Psoas muscle (tissue), 8 donors: ENCODE measurements around the gene WWOX. TPM values are rescaled to one million over a fixed set of nuclear protein-coding genes. Genes with fewer than 3 reads are reported as not detected.

ENCODE experiments used
- ATAC-seq, 4 donors: fragments of 200-7000 bp; cut with Tn5 transposase; one replicate each; pipeline ENCODE4 v1.9.1; 2020; ENCODE audit warnings: moderate library complexity in 3 of 4, mild to moderate bottlenecking in 2 of 4
- DNase-seq, 2 donors: peaks; one replicate each; pipeline ENCODE4 v3.0.0-alpha.2; 2020
- H3K27ac ChIP-seq: fragments of 200-600 bp; one replicate; pipeline ENCODE4 v1.8.0; 2022
- H3K27me3 ChIP-seq, 3 donors: fragments of 200-600 bp in 1 of 3; one replicate each; pipeline versions ENCODE4 v1.6.1 to v1.8.0; 2013 to 2022; ENCODE audit warnings: low read length in 2 of 3, mild to moderate bottlenecking in 2 of 3, moderate library complexity in 1 of 3; ENCODE audit not compliant: insufficient read depth in 3 of 3
- H3K36me3 ChIP-seq, 2 donors: fragments of 200-600 bp in 1 of 2; one replicate each; pipeline versions ENCODE4 v1.6.1 to v1.8.0; 2013 to 2022; ENCODE audit warnings: low read depth in 1 of 2, mild to moderate bottlenecking in 1 of 2, moderate library complexity in 1 of 2; ENCODE audit not compliant: insufficient read depth in 1 of 2
- H3K4me1 ChIP-seq: fragments of 200-600 bp; one replicate; pipeline ENCODE4 v1.8.0; 2022
- H3K4me3 ChIP-seq: fragments of 200-600 bp; one replicate; pipeline ENCODE4 v1.8.0; 2022; ENCODE audit warnings: mild to moderate bottlenecking
- H3K9me3 ChIP-seq: fragments of 200-600 bp; one replicate; pipeline ENCODE4 v1.8.0; 2022
- WGBS, 3 donors: extraction: QIAGEN DNeasy Blood & Tissue Kit; methylation state at CpG; one replicate each; pipeline versions ENCODE4 v1.1.6 to v1.1.7; 2013; 5-methylcytosine and 5-hydroxymethylcytosine counted together
- intact Hi-C, 2 donors: fragments of 100-400 bp; cut with DNase I; formaldehyde crosslinking; loops; one replicate each; pipeline versions ENCODE4 v1.11.0 to v1.14.2; 2022
- polyA plus RNA-seq, 3 donors: library from polyadenylated mRNA; stranded (reverse); fragments of 200-250 nt; gene quantifications; one replicate each; pipeline ENCODE4 v1.2.3, GENCODE V29; 2013
- total RNA-seq, 4 donors: library from RNA; stranded (reverse); fragmentation: NEBNext Ultra II Directional in 2 of 4; extraction: Animal tissue kit (Norgen Biotek cat#: 25700) in 2 of 4; gene quantifications; one replicate each; pipeline versions ENCODE4 v1.2.1 to v1.2.4, GENCODE V29; 2021 to 2023
- TF ChIP-seq, protein P1 (sequence below): fragments of 200-600 bp; IDR thresholded peaks from one replicate; pipeline ENCODE4 v1.8.0; 2022; ENCODE audit warnings: antibody characterized with exemption
- donor health status: healthy with polysubstance abuse.
- donor health status: DM: no; HTN: no; CAD: no; lungs with moderate emphysema.
- donor health status: Bipolar disorder and iron deficiency.
- donor health status: healthy.
- donor health status: DM: yes; HTN: yes; CAD: no.
- donor health status: DM: no; HTN: no; CAD: no.
- donor health status: DM: no; HTN: no; CAD: no.
- donor health status: DM: yes; HTN: yes; CAD: no.

The WWOX gene
- total and polyA plus RNA-seq, 7 donors = 3.1 to 6.6 (median 5.0) TPM

DNA sequence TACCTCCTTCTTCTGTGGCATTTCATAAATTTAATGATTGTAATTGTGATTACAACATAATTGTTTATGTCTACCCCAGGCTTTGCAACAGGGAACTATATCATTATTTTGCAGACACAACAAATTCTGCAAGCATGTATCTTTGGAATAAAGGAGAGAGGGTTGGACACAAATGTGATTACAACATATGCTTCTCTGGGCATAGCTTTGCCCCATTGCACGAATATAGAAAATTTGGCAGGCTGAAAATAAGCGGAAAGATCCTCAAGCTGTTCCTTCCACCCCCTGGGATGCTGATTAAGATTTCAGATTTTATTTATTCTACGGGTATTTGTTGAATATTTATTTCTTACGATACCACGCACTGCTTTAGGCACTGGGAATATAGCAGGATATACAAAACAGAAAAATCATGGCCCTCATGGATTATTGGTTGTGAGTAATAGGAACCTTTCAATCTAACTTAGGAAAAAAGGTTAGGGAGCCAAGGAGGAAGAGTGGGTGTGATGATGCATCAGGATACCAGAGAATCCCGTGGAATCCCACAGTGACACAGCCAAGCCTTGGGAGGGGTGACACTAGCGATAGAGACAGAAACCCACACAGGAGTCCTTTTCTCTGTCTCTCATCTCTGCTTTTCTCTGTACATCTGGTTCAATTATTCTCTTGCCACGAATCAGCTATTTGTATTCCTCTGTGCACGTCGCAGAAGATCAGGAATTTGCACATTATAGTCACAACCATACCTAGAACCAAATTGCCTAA is 980.4 kb downstream of the WWOX start:
- no peaks in the 10 kb centered on the region for H3K9me3 ChIP-seq
- no peaks in the 10 kb centered on the region for H3K4me1 ChIP-seq
- intact Hi-C loops = no loop called here
- ATAC-seq = no peak
- no peaks in the 10 kb centered on the region for H3K36me3 ChIP-seq
- DNase-seq = no peak
- H3K27me3 ChIP-seq = no peaks in the 10 kb centered on the region
- TF ChIP-seq, protein P1, sequence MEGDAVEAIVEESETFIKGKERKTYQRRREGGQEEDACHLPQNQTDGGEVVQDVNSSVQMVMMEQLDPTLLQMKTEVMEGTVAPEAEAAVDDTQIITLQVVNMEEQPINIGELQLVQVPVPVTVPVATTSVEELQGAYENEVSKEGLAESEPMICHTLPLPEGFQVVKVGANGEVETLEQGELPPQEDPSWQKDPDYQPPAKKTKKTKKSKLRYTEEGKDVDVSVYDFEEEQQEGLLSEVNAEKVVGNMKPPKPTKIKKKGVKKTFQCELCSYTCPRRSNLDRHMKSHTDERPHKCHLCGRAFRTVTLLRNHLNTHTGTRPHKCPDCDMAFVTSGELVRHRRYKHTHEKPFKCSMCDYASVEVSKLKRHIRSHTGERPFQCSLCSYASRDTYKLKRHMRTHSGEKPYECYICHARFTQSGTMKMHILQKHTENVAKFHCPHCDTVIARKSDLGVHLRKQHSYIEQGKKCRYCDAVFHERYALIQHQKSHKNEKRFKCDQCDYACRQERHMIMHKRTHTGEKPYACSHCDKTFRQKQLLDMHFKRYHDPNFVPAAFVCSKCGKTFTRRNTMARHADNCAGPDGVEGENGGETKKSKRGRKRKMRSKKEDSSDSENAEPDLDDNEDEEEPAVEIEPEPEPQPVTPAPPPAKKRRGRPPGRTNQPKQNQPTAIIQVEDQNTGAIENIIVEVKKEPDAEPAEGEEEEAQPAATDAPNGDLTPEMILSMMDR = no peak
- no peak overlapping the region for H3K27ac ChIP-seq
- H3K4me3 ChIP-seq = no peak overlapping the region
- 59 to 68% (median 60%) methylated on average over 10 of the region's 10 CpGs for WGBS, 3 donors

DNA sequence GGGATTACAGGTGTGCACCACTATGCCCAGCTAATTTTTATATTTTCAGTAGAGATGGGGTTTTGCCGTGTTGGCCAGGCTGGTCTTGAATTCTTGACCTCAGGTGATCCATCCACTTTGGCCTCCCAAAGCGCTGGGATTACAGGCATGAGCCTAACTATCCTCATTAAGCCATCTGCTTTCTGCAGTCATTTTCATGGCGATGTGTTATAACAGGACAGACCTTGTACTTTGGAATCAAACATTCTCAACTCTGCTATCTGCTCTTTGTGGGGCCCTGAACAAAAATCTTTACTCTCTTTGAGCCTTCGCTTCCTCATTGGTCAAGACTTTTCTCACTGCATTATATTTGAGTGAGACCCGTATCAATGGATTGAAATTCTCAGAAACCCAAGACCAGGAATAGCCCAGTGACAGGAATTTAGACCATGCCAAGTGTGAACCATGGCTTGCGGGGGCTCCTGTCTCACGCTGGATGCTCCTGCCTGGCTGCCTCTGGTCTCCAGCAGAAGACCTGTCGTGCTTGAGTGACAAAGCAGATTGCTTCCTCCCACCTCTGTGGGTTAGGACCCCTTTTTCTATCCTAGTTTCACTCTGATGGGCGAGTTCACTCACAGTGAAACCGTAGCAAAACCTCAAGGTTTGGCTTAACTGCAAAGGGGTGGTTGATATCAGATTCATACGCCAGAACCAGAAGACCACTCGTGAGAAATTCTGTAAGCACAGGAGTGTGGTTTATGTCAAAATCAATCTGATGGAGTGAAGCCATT is 982.0 kb downstream of the WWOX start:
- DNase-seq = no peak
- WGBS, 3 donors = 92 to 93% (median 92%) methylated on average over 12 of the region's 12 CpGs
- Histone ChIP-seq H3K27me3 (no peaks in the 10 kb centered on the region), H3K27ac (no peak overlapping the region), H3K9me3 (no peaks in the 10 kb centered on the region), H3K4me1 (no peaks in the 10 kb centered on the region), H3K36me3 (no peaks in the 10 kb centered on the region), H3K4me3 (no peak overlapping the region)
- intact Hi-C loops = no loop called here
- ATAC-seq = no peak
- TF ChIP-seq, protein P1 = no peak

DNA sequence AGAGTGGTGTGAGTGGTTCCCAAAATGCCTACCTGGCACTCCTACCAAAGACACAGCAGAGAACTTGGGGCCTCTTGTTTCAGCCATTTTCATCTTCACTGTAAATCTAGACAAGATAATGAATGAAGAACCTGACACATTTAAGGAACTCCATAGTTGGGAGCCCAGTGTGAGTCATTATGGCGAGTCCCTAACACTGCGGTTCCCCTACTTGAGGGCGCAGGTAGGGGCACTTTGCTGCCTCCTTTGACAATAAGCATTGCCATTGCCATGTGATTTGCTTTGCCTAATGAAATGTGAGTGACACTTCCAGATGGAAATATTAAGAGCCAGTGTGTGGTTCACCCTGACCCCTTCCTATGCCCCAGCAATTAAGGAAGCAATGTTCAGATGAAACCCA is 983.5 kb downstream of the WWOX start:
- intact Hi-C loops = no loop called here
- H3K4me1 ChIP-seq = no peaks in the 10 kb centered on the region
- no peaks in the 10 kb centered on the region for H3K9me3 ChIP-seq
- TF ChIP-seq, protein P1 = no peak
- DNase-seq (no peak), ATAC-seq (no peak)
- H3K36me3 ChIP-seq = no peaks in the 10 kb centered on the region
- WGBS, 3 donors = 98 to 100% (median 98%) methylated on average over 3 of the region's 3 CpGs
- no peak overlapping the region for H3K27ac ChIP-seq
- H3K4me3 ChIP-seq = no peak overlapping the region
- no peaks in the 10 kb centered on the region for H3K27me3 ChIP-seq

DNA sequence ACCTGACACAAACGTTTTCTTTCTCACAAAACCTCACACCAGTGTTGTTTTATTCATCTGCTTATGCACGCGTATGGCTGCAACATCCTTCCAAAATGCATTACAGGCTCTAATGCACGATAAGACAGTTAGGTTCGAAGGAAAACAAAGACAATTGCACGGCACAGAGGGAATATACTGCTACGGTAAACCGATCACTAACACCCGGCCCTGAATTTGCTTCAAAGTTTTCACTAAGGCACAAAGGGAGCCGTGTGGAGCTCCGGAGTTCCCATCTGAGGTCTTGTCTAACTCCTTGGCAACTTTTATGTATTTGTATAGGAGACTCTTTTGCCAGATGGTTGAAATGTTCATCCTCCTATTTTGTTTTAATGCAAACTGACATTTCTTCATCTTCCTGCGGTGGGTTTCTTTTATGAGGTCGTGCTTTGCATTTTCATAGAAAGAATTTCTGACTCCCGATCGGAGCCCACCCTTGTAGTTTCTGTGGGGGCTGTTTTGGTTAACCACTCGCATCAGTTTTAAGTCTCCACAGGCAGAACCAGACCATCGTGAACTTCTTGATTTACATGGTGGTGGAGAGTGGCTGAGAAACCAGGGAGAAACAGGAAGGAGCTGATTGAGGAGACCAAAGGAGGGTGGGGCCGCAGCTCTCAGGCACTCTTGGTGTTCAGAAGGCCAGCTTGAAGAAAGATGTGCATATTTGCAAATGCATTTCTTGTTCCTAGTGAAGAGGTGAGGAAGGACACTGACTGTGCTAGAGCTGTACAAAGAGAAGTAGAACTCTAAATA is 984.2 kb downstream of the WWOX start:
- 75 to 83% (median 81%) methylated on average over 18 of the region's 18 CpGs for WGBS, 3 donors
- no peak overlapping the region for H3K4me3 ChIP-seq
- no peak overlapping the region for H3K27ac ChIP-seq
- no peaks in the 10 kb centered on the region for H3K4me1 ChIP-seq
- H3K27me3 ChIP-seq = no peaks in the 10 kb centered on the region
- no peak for DNase-seq
- TF ChIP-seq, protein P1 = no peak
- no peak for ATAC-seq
- intact Hi-C loops = no loop called here
- H3K36me3 ChIP-seq = no peaks in the 10 kb centered on the region
- H3K9me3 ChIP-seq = no peaks in the 10 kb centered on the region
